HG02763 (cell line): ENCODE measurements around the gene TEX38.
"Not testable (repeated sequence)": the region's sequence is repeated elsewhere in the genome, so short reads cannot be mapped to it uniquely, and the experiment has no call there.

Experiments
- ATAC-seq: cut with Tn5 transposase; IDR thresholded peaks from one replicate; pipeline ENCODE4 v1.9.1; 2021; ENCODE audit warnings: mild to moderate bottlenecking, moderate library complexity; ENCODE audit not compliant: unreplicated experiment

The TEX38 gene

DNA sequence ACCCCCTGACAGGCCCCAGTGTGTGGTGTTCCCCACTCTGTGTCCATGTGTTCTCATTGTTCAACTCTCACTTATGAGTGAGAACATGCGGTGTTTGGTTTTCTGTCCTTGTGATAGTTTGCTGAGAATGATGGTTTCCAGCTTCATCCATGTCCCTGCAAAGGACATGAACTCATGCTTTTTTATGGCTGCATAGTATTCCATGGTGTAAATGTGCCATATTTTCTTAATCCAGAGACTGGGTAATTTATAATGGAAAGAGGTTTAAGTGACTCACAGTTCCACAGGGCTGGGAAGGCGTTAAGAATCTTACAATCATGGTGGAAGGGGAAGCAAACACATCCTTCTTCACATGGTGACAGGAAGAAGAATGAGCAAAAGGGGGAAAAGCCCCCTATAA, 17.0 kb upstream of the TEX38 start:
- ATAC-seq = not testable (repeated sequence)

DNA sequence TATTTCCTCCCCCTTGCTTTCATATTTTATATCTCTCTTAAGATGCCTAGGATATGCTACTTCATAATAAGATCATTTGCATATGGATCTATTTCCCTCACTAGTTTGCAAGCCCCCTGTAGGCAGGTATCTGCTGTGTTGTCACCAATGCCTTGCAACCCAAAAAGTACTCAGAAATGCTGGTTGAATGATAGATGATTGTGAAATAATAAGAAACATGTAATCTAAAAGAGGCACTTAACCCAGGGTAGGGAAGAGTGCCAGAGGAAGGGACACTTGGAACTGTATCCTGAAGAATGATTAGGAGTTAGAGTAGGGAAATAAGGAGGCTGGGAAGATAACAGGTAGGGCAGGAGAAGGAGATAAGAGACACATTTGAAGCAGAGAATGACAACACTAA, 15.8 kb upstream of the TEX38 start:
- no peak for ATAC-seq

DNA sequence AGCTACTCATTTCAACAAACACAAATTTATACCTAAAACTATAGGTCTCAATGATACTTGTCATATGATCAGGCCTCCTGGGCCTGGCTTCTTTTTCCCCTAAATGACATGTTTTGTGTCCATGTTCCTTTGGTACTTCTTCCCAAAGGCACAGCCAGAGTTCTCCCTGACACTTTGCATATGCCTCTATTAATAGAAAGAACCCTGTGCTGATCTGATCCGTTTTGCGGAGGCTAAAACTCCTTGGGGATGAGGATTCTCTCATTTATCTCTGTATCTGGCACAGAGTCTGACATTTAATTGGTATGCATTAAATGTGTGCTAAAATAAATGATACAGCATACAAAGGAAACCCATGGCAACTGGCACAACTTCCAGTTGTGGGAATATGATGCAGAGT, 15.0 kb upstream of the TEX38 start:
- ATAC-seq = no peak

- ATAC-seq = no peak
Measured at GRCh38 chr1:46657775-46658174, 13.9 kb upstream of the TEX38 start.

- ATAC-seq = no peak
Measured at GRCh38 chr1:46659307-46659870, 12.3 kb upstream of the TEX38 start.

DNA sequence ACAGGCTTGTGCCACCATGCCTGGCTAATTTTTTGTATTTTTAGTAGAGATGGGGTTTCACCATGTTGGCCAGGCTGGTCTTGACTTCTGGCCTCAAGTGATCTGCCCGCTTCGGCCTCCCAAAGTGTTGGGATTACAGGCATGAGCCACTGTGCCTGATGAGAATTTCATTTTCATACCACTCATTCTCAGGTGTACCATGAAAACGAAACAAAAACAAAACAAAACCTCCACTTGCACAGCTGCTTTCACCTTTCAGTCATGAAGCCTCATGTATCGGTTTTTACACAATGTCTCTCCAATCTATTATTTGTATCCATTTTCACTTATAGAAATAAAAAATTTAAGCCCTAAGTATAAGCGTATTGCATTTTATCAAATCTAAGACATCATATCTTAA, 11.5 kb upstream of the TEX38 start:
- ATAC-seq = not testable (repeated sequence)

GRCh38 chr1:46662919-46663318, 8.7 kb upstream of the TEX38 start:
- not testable (repeated sequence) for ATAC-seq

DNA sequence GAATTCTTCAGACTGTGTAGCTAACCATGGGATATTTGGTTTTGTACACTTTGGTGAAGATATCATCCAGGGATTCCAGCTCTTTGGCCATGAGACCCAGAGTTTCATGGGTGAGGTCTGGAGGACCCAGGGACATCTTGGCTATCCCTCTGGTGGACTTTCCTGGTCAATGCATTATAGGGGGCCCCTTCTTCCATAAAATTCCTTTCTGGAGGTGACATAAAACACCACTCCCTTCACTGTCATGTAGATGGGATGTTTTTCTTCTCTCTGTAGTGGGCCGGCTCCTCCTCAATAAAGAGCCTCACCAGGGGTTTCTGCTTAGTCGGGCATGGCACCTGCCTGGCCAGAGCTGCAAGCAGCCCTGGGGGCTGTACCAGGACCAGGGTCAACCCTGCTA, 5.7 kb upstream of the TEX38 start:
- no peak for ATAC-seq

- peak; percentile 66 for ATAC-seq
Measured at GRCh38 chr1:46667782-46668760, 3.6 kb upstream of the TEX38 start, which contains the start of gene ATPAF1. Gene ATPAF1, minus strand, starts transcription at chr1:46668364. Its CDS starts 42 bp downstream, at chr1:46668322.

GRCh38 chr1:46670134-46670533, 1.5 kb upstream of the TEX38 start:
- no peak for ATAC-seq

DNA sequence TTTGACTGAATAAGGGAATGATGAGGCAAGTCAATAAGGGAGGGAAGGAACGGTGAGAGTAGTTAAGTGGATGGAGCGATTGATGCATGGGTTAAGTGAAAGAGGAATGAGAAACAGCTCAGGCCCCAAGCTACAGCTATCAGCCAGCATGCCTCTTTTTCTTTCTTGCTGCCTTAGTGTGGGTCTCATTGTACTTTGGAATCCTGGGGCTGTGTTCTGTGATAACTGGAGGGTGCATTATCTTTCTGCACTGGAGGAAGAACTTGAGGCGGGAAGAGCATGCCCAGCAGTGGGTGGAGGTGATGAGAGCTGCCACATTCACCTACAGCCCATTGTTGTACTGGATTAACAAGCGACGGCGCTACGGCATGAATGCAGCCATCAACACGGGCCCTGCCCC, 1.0 kb downstream of the TEX38 start:
- no peak for ATAC-seq

- no peak for ATAC-seq
Measured at GRCh38 chr1:46673749-46674182, 2.1 kb downstream of the TEX38 start.

DNA sequence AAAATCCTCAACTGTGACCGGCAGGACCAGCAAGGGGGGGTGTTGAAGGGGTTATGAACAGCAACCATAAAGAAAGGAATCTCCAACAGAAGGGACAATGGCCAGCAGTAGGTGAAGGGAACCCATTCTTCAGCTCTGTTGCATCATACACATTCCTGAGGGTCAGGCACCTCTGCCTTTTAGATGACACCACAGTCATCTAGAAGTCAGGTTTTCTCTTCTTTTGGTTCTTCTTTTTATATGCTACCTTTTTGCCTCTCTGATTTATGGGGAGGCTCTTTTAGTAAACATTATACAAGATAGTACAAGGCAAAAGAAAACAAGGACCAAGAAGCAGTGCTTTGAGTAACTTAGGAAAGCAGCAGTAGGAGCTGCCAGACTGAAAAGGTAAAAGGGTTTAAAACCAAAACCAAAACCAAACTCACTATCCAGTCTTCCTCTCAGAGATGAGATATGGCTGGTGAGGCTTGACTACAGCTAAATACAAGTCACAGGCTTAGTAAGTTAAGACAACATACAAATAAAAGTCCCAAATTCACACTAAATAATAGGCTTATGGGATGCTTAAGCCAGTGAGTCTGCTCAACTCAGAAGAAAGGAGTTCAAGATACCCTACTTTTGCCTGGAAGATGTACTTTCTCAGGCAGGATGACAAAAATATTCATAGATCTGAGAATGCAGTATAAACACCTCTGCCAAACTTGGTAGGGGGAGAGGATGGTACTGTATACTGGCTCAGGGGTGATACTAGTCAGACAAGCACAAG, 4.1 kb downstream of the TEX38 start:
- ATAC-seq = peak; percentile 61

- no peak for ATAC-seq
Measured at GRCh38 chr1:46676531-46676930, 4.9 kb downstream of the TEX38 start.

DNA sequence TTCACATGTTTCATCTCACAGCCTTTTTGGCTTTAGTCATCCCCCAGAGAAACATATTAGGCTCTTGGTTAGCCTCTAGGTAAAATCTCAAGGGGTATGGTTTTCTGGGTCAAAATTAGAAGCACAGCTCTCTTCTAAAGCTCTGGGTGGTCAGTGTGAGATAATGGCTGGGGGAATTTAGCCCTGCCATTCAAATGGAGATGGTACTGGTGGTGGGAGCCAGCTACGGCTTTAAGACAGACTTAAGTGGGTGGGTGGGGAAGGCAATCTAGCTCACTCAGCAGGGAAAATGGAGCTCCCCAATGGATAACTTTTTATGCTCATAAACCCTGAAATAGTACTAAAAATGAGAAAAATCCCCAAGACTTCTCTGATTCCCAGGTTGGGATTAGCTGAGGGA, 5.7 kb downstream of the TEX38 start:
- no peak for ATAC-seq

GRCh38 chr1:46679789-46680573, 8.3 kb downstream of the TEX38 start:
- ATAC-seq = no peak

GRCh38 chr1:46681333-46682034, 9.8 kb downstream of the TEX38 start:
- ATAC-seq = no peak

- no peak for ATAC-seq
Measured at GRCh38 chr1:46682064-46682463, 10.4 kb downstream of the TEX38 start.

GRCh38 chr1:46684670-46685069, 13.0 kb downstream of the TEX38 start:
- ATAC-seq = no peak

- no peak for ATAC-seq
Measured at GRCh38 chr1:46686255-46686654, 14.6 kb downstream of the TEX38 start.
